ENCODE results near the gene NDUFA6.

The NDUFA6 gene

DNA sequence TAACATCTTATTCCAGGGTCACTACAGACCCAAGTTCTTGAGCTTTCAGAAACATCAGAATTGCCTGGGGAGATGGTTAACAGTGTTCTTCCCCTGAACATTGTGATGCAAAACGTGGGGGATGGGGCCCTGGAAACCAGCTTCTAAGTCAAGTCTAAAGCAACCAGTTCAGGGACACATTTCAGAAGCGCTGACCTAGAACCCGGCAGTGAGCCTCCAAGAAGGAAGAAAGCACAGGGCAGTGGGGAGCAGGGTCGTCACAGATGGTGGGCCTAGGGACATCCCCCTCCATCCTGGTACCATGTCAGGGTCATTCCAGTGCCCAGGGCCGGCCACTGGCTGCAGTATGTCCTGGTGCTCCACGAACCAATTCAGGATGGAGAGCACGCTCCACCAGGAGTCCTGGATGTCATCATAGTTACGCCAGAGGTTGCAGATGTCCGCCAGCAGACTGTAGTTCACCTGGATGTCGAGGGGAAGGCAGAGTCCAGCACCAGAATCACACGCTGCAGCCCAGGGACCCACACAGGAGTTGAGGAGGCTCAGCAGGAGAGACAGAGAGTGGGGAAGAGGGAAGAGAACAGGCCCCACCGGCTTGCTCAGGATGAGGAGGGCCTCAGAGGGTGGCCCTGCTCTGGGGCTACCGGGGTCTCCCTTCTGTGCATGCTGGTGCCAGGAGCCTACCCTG lies 25.0 kb downstream of the NDUFA6 start:
- TF ChIP-seq CTCF (IDR thresholded peaks at IDR 0.05; ENCODE audit: insufficient read depth, low read depth, low read length, missing control alignments): no peak
- DNase-seq (ENCODE audit: low read depth): no peak
- H3K4me3 ChIP-seq (ENCODE audit: low read depth, low read length): no peak overlapping the region

DNA sequence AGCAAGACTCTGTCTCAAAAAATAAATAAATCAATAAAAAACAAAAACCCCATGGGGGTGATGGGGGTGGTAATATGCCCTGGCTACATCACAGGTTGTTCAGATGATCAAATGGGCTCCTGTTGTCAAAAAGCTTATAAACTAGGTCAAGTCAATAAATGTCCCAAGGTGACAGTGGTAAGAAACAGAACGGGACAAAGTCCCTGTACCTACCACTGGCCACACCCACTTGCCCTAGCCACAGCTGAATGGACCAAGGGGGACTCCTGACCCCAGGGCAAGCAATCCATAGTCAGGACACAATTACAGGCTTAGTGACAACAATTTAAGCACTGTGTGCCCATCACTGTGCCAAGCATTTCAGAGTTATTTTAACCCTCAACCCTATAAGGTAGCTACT lies 25.9 kb downstream of the NDUFA6 start:
- no peak for DNase-seq (ENCODE audit: low read depth)
- no peak overlapping the region for H3K4me3 ChIP-seq (ENCODE audit: low read depth, low read length)
- TF ChIP-seq CTCF (IDR thresholded peaks at IDR 0.05; ENCODE audit: insufficient read depth, low read depth, low read length, missing control alignments): no peak

GRCh38 chr22:42062506-42063170 lies 27.9 kb downstream of the NDUFA6 start:
- no peak overlapping the region for H3K4me3 ChIP-seq (ENCODE audit: low read depth, low read length)
- no peak for DNase-seq (ENCODE audit: low read depth)
- no peak for TF ChIP-seq CTCF (IDR thresholded peaks at IDR 0.05; ENCODE audit: insufficient read depth, low read depth, low read length, missing control alignments)

GRCh38 chr22:42061041-42061440 lies 29.5 kb downstream of the NDUFA6 start:
- no peak overlapping the region for H3K4me3 ChIP-seq (ENCODE audit: low read depth, low read length)
- no peak for TF ChIP-seq CTCF (IDR thresholded peaks at IDR 0.05; ENCODE audit: insufficient read depth, low read depth, low read length, missing control alignments)
- DNase-seq (ENCODE audit: low read depth): no peak

GRCh38 chr22:42060489-42060888 lies 30.1 kb downstream of the NDUFA6 start:
- H3K4me3 ChIP-seq (ENCODE audit: low read depth, low read length): no peak overlapping the region
- TF ChIP-seq CTCF (IDR thresholded peaks at IDR 0.05; ENCODE audit: insufficient read depth, low read depth, low read length, missing control alignments): no peak
- no peak for DNase-seq (ENCODE audit: low read depth)

GRCh38 chr22:42056757-42057511 lies 33.6 kb downstream of the NDUFA6 start:
- no peak for TF ChIP-seq CTCF (IDR thresholded peaks at IDR 0.05; ENCODE audit: insufficient read depth, low read depth, low read length, missing control alignments)
- no peak overlapping the region for H3K4me3 ChIP-seq (ENCODE audit: low read depth, low read length)
- DNase-seq (ENCODE audit: low read depth): no peak
